Measurements from ENCODE around the gene PCDHGC3.
A peak's percentile ranks its signal among the peaks of the same experiment; 100 is the strongest.

Gene PCDHGC3

DNA sequence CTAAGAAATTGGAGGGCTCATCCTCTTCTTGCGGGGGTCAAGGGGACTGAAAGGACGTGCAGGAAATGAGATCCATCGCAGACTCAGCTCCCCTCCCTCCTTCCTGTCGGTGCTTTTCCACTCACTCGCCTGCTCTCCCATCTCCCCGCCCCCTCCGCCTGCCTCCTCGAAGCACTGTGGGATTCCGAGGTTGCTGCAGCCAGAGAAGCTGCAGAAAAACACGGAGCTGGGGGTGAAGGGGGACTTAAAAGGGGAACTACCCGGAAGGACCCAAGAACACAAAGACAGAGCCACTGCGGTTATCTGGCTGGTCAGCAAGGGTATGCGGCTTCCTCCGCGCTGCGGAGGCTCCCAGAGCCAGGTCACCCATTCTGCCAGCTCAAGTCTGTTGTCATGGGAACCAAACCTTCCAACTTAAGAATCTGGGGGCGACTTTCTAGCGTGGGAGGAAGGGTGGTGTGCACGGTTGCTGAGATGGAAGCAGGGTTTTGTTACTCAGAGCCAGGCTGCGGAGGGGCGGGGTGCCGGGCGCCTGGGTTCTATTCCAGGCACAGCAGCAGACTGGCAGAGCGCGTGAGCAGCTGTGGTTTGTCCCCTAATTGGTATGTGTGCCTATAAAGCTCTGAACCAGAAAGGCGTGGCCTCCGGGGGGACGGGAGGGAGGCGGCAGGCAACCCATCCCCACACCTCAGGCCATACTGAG lies 38.0 kb downstream of the PCDHGC3 start:
- peak overlapping the region; percentile 89 for H3K9ac ChIP-seq (ENCODE audit: low read depth, low read length, poor library complexity)
- peak overlapping the region; percentile 33 for H2BK15ac ChIP-seq (ENCODE audit: low read length)
- no peak overlapping the region for H2AK5ac ChIP-seq (ENCODE audit: low read depth, low read length)
- H3K79me1 ChIP-seq (ENCODE audit: low read depth, low read length) = no peaks in the 10 kb centered on the region
- peaks cover 0 to 2% of the 10 kb centered on the region in 2 donors for H3K9me3 ChIP-seq (replicated peaks in 1 of 2; ENCODE audit: control insufficient read depth in 2 of 2, insufficient read depth in 1 of 2, low read depth in 1 of 2, low read length in 2 of 2)
- peak overlapping the region; percentile 36 for H2BK120ac ChIP-seq (ENCODE audit: low read depth, low read length)
- peak overlapping the region; percentile 96 for H3K18ac ChIP-seq (ENCODE audit: low read length)
- H3K4me2 ChIP-seq (ENCODE audit: insufficient read depth, low read length, poor library complexity, severe bottlenecking) = peak overlapping the region; percentile 87
- H3K36me3 ChIP-seq (replicated peaks in 1 of 2; ENCODE audit: control insufficient read depth in 2 of 2, insufficient read depth in 2 of 2, low read length in 2 of 2) = peaks cover 29 to 68% of the 10 kb centered on the region in 2 donors
- peaks cover 31 to 37% of the 10 kb centered on the region in 2 donors for H3K4me1 ChIP-seq (ENCODE audit: control insufficient read depth in 2 of 2, insufficient read depth in 1 of 2, low read depth in 1 of 2, low read length in 2 of 2)
- H2BK12ac ChIP-seq (ENCODE audit: low read length) = no peak overlapping the region
- H3K4me3 ChIP-seq (ENCODE audit: low read length in 2 of 2) = peak overlapping the region; percentile 46 to 56
- H4K91ac ChIP-seq (ENCODE audit: low read depth, low read length, poor library complexity) = peak overlapping the region; percentile 44
- H3K14ac ChIP-seq (ENCODE audit: low read length) = no peak overlapping the region
- peak overlapping the region; percentile 99 for H3K27ac ChIP-seq (replicated peaks; ENCODE audit: low read length)
- H4K8ac ChIP-seq (ENCODE audit: low read depth, low read length) = no peak overlapping the region
- no peak overlapping the region for H3K23ac ChIP-seq (ENCODE audit: low read depth, low read length, poor library complexity)
- peak; percentile 91 for DNase-seq (ENCODE audit: low spot score)
- no peaks in the 10 kb centered on the region for H3K27me3 ChIP-seq (ENCODE audit: control insufficient read depth in 3 of 3, insufficient read depth in 3 of 3, low read depth in 1 of 3, low read length in 3 of 3)
- H2BK5ac ChIP-seq (ENCODE audit: low read length) = peak overlapping the region; percentile 79
- whole genome bisulfite sequencing, 2 donors (ENCODE audit: extremely low coverage in 2 of 2, insufficient read length in 2 of 2, insufficient replicate concordance in 1 of 2) = no CpG with 5 or more reads among the region's 29 CpGs
- H3K4ac ChIP-seq (ENCODE audit: low read length) = no peak overlapping the region
- H2AFZ ChIP-seq (ENCODE audit: low read length) = peak overlapping the region; percentile 69

DNA sequence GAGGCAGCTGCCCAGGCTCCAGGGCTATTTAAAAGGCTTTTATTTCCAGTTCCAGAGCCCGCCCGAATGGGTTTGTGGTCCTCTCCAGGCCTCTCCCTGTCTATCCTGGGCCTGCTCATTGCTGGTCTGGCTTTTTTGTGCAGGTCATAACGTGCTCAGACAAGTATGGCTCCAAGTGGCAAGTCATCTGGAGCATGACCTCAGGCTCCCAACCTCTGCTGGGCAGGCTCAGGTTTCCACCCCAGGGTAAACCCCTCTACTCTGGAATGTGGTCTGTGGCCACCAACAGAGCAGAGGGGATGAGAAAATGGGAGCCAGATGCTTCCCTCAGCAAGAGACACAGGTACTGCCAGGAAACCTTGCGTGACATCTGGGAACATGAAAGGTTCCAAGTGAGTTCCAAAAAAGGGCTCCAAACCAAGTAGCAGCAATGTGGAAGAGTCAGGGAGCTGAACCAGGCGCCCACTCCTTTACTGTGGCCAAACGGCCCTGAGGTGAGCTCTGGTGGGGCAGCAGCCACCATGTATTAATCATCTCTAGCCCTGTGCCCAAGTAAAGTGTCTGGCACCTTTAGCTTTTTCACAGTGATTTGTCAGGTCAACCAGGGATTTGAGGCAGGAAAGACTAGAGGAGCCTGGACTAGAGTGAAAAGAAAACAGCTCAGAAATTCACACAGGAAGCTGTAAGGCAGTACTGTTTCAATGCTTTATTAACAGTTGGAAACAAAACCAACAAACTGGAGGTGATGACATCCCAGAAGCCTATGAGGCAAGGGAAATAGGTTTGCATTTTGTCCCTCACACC lies 38.8 kb downstream of the PCDHGC3 start:
- H3K79me1 ChIP-seq (ENCODE audit: low read depth, low read length) = no peaks in the 10 kb centered on the region
- H3K9ac ChIP-seq (ENCODE audit: low read depth, low read length, poor library complexity) = no peak overlapping the region
- no peaks in the 10 kb centered on the region for H3K27me3 ChIP-seq (ENCODE audit: control insufficient read depth in 3 of 3, insufficient read depth in 3 of 3, low read depth in 1 of 3, low read length in 3 of 3)
- peaks cover 25 to 32% of the 10 kb centered on the region in 2 donors for H3K4me1 ChIP-seq (ENCODE audit: control insufficient read depth in 2 of 2, insufficient read depth in 1 of 2, low read depth in 1 of 2, low read length in 2 of 2)
- peak overlapping the region in 1 of 2 donors; percentile 46 for H3K4me3 ChIP-seq (ENCODE audit: low read length in 2 of 2)
- H4K8ac ChIP-seq (ENCODE audit: low read depth, low read length) = no peak overlapping the region
- H2AFZ ChIP-seq (ENCODE audit: low read length) = peak overlapping the region; percentile 69
- H3K14ac ChIP-seq (ENCODE audit: low read length) = no peak overlapping the region
- peak overlapping the region; percentile 99 for H3K27ac ChIP-seq (replicated peaks; ENCODE audit: low read length)
- H4K91ac ChIP-seq (ENCODE audit: low read depth, low read length, poor library complexity) = no peak overlapping the region
- no CpG with 5 or more reads among the region's 6 CpGs for WGBS, 2 donors (ENCODE audit: extremely low coverage in 2 of 2, insufficient read length in 2 of 2, insufficient replicate concordance in 1 of 2)
- H3K9me3 ChIP-seq (replicated peaks in 1 of 2; ENCODE audit: control insufficient read depth in 2 of 2, insufficient read depth in 1 of 2, low read depth in 1 of 2, low read length in 2 of 2) = peaks cover 0 to 10% of the 10 kb centered on the region in 2 donors
- peaks cover 33 to 76% of the 10 kb centered on the region in 2 donors for H3K36me3 ChIP-seq (replicated peaks in 1 of 2; ENCODE audit: control insufficient read depth in 2 of 2, insufficient read depth in 2 of 2, low read length in 2 of 2)
- no peak for DNase-seq (ENCODE audit: low spot score)
- peak overlapping the region; percentile 33 for H2BK15ac ChIP-seq (ENCODE audit: low read length)
- H3K23ac ChIP-seq (ENCODE audit: low read depth, low read length, poor library complexity) = no peak overlapping the region
- H2BK12ac ChIP-seq (ENCODE audit: low read length) = no peak overlapping the region
- H3K18ac ChIP-seq (ENCODE audit: low read length) = peak overlapping the region; percentile 96
- peak overlapping the region; percentile 79 for H2BK5ac ChIP-seq (ENCODE audit: low read length)
- H3K4me2 ChIP-seq (ENCODE audit: insufficient read depth, low read length, poor library complexity, severe bottlenecking) = peak overlapping the region; percentile 87
- H2BK120ac ChIP-seq (ENCODE audit: low read depth, low read length) = peak overlapping the region; percentile 36
- peak overlapping the region; percentile 45 for H2AK5ac ChIP-seq (ENCODE audit: low read depth, low read length)
- H3K4ac ChIP-seq (ENCODE audit: low read length) = no peak overlapping the region

DNA sequence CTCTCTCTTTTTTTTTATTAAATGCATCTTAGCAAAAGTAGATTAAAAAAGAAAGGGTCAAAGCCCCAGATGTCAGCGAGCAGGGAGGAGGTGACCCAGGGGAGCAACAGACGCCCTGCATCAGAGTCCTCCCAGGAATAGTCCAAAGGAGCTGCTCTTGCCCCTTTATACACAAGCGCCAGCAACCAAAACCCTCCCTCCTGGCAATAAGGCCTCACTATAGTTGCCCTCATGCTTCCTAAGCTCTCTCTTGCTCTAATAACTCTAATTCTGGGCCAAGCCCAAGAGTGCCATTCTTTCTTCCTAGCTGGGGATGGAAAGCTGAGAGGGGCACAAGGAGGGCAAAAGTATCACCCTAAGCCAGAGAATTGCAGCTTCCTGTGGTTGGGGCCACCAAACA lies 39.4 kb downstream of the PCDHGC3 start:
- Histone ChIP-seq H3K9ac (ENCODE audit: low read depth, low read length, poor library complexity) (no peak overlapping the region), H2AK5ac (ENCODE audit: low read depth, low read length) (peak overlapping the region; percentile 50), H3K79me1 (ENCODE audit: low read depth, low read length) (no peaks in the 10 kb centered on the region), H3K27ac (replicated peaks; ENCODE audit: low read length) (peak overlapping the region; percentile 99), H4K91ac (ENCODE audit: low read depth, low read length, poor library complexity) (no peak overlapping the region), H3K36me3 (replicated peaks in 1 of 2; ENCODE audit: control insufficient read depth in 2 of 2, insufficient read depth in 2 of 2, low read length in 2 of 2) (peaks cover 31 to 79% of the 10 kb centered on the region in 2 donors), H3K18ac (ENCODE audit: low read length) (peak overlapping the region; percentile 2), H3K4me3 (ENCODE audit: low read length in 2 of 2) (no peak overlapping the region), H3K4me2 (ENCODE audit: insufficient read depth, low read length, poor library complexity, severe bottlenecking) (no peak overlapping the region), H3K4ac (ENCODE audit: low read length) (no peak overlapping the region), H3K23ac (ENCODE audit: low read depth, low read length, poor library complexity) (no peak overlapping the region), H3K4me1 (ENCODE audit: control insufficient read depth in 2 of 2, insufficient read depth in 1 of 2, low read depth in 1 of 2, low read length in 2 of 2) (peaks cover 25 to 28% of the 10 kb centered on the region in 2 donors), H2BK120ac (ENCODE audit: low read depth, low read length) (no peak overlapping the region), H3K14ac (ENCODE audit: low read length) (no peak overlapping the region), H2BK12ac (ENCODE audit: low read length) (no peak overlapping the region), H3K27me3 (ENCODE audit: control insufficient read depth in 3 of 3, insufficient read depth in 3 of 3, low read depth in 1 of 3, low read length in 3 of 3) (no peaks in the 10 kb centered on the region), H2AFZ (ENCODE audit: low read length) (no peak overlapping the region), H2BK5ac (ENCODE audit: low read length) (peak overlapping the region; percentile 3), H4K8ac (ENCODE audit: low read depth, low read length) (no peak overlapping the region), H3K9me3 (replicated peaks in 1 of 2; ENCODE audit: control insufficient read depth in 2 of 2, insufficient read depth in 1 of 2, low read depth in 1 of 2, low read length in 2 of 2) (peaks cover 0 to 16% of the 10 kb centered on the region in 2 donors), H2BK15ac (ENCODE audit: low read length) (no peak overlapping the region)
- no peak for DNase-seq (ENCODE audit: low spot score)
- no CpG with 5 or more reads among the region's 3 CpGs for WGBS, 2 donors (ENCODE audit: extremely low coverage in 2 of 2, insufficient read length in 2 of 2, insufficient replicate concordance in 1 of 2)

Data from neuronal stem cell (in vitro differentiated cells).